Testis (tissue), 3 donors: ENCODE results near the gene C2orf66. TPM values are rescaled to one million over a fixed set of nuclear protein-coding genes. Genes with fewer than 3 reads are reported as not detected.

Experiments
- DNase-seq: peaks from one replicate; pipeline ENCODE4 v3.0.0-alpha.2; 2019
- H3K27ac ChIP-seq, 2 donors: fragments of 200-600 bp; sonication (generic); one replicate each; pipeline ENCODE4 v1.5.1; 2019
- H3K27me3 ChIP-seq: fragments of 200-600 bp; sonication (generic); one replicate; pipeline ENCODE4 v1.5.1; 2019
- H3K36me3 ChIP-seq: fragments of 200-600 bp; sonication (generic); one replicate; pipeline ENCODE4 v1.5.1; 2017; ENCODE audit warnings: low read depth; ENCODE audit errors: missing control alignments
- H3K4me1 ChIP-seq: fragments of 200-600 bp; sonication (generic); one replicate; pipeline ENCODE4 v1.5.1; 2019
- H3K4me3 ChIP-seq, 2 donors: fragments of 200-600 bp; sonication (generic); one replicate each; pipeline ENCODE4 v1.5.1; 2017 to 2019
- H3K9me3 ChIP-seq: fragments of 200-600 bp; sonication (generic); one replicate; pipeline ENCODE4 v1.5.1; 2017
- CTCF ChIP-seq, 3 experiments: fragments of 450-650 bp in 2 of 3; fragments of 200-600 bp in 1 of 3; sonication (generic) in 1 of 3; IDR thresholded peaks; one replicate each; pipeline ENCODE4 v1.5.1; 2016 to 2019; ENCODE audit warnings: antibody characterized with exemption in 3 of 3, mild to moderate bottlenecking in 2 of 3, moderate library complexity in 1 of 3
- POLR2A ChIP-seq: fragments of 450-650 bp; IDR thresholded peaks from one replicate; pipeline ENCODE4 v1.6.1; 2017; ENCODE audit warnings: antibody characterized with exemption, mild to moderate bottlenecking, moderate library complexity
- WGBS, 2 donors: methylation state at CpG; one replicate each; pipeline ENCODE4 v1.1.5; 2018; 5-methylcytosine and 5-hydroxymethylcytosine counted together
- intact Hi-C: fragments of 100-400 bp; cut with DNase I; formaldehyde crosslinking; loops from one replicate; pipeline ENCODE4 v1.15.1; 2023; ENCODE audit warnings: low total_unique reads
- polyA plus RNA-seq: library from polyadenylated mRNA; stranded (reverse); fragments of 350-450 nt; fragmentation: Illumina TruSeq; extraction: RNeasy Lipid Tissue Mini Kit (QIAGEN cat#74804); gene quantifications from one replicate; pipeline ENCODE4 v1.2.3, GENCODE V29; 2014; ENCODE audit warnings: low read depth, low replicate concordance; ENCODE audit not compliant: insufficient read depth
- total RNA-seq, 2 donors: library from RNA; depleted of rRNA; stranded (reverse); fragments of >200 nt; gene quantifications; one replicate each; pipeline ENCODE4 v1.2.3, GENCODE V29; 2016

The C2orf66 gene
- total and polyA plus RNA-seq, 3 donors from 2014 or later, result 0.87 to 1.2 TPM; not detected in 1

GRCh38 chr2:196808083-196808665, 981 bp downstream of the C2orf66 start:
- WGBS, 2 donors, result 57% methylated on average over 2 of the region's 2 CpGs
- no peaks in the 10 kb centered on the region for H3K27me3 ChIP-seq
- H3K4me3 ChIP-seq, result no peak overlapping the region
- H3K36me3 ChIP-seq, result no peaks in the 10 kb centered on the region
- no peaks in the 10 kb centered on the region for H3K9me3 ChIP-seq
- no peak overlapping the region for H3K27ac ChIP-seq
- no peaks in the 10 kb centered on the region for H3K4me1 ChIP-seq
- TF ChIP-seq POLR2A (no peak), CTCF (IDR thresholded peaks at IDR 0.05) (no peak)
- intact Hi-C loops, result no loop called here
- no peak for DNase-seq

GRCh38 chr2:196804381-196804780, 4.8 kb downstream of the C2orf66 start:
- TF ChIP-seq CTCF (IDR thresholded peaks at IDR 0.05) (no peak), POLR2A (no peak)
- no peak for DNase-seq
- Histone ChIP-seq H3K4me1 (no peaks in the 10 kb centered on the region), H3K36me3 (no peaks in the 10 kb centered on the region), H3K27ac (no peak overlapping the region), H3K27me3 (no peaks in the 10 kb centered on the region), H3K4me3 (no peak overlapping the region), H3K9me3 (no peaks in the 10 kb centered on the region)
- WGBS, 2 donors, result 63 to 78% methylated on average over 1 of the region's 1 CpG
- intact Hi-C loops, result no loop called here

GRCh38 chr2:196802401-196802800, 6.8 kb downstream of the C2orf66 start:
- Histone ChIP-seq H3K4me3 (no peak overlapping the region), H3K27me3 (no peaks in the 10 kb centered on the region), H3K36me3 (no peaks in the 10 kb centered on the region), H3K27ac (no peak overlapping the region), H3K9me3 (no peaks in the 10 kb centered on the region), H3K4me1 (no peaks in the 10 kb centered on the region)
- DNase-seq, result no peak
- intact Hi-C loops, result no loop called here
- WGBS, 2 donors, result 65 to 69% methylated on average over 2 of the region's 2 CpGs
- TF ChIP-seq POLR2A (no peak), CTCF (IDR thresholded peaks at IDR 0.05) (no peak)

- no peak for DNase-seq
- H3K36me3 ChIP-seq, result no peaks in the 10 kb centered on the region
- H3K4me3 ChIP-seq, result no peak overlapping the region
- WGBS, 2 donors, result 10 to 18% methylated on average over 2 of the region's 2 CpGs
- no peaks in the 10 kb centered on the region for H3K9me3 ChIP-seq
- TF ChIP-seq POLR2A (no peak), CTCF (IDR thresholded peaks at IDR 0.05) (no peak)
- no peaks in the 10 kb centered on the region for H3K27me3 ChIP-seq
- no peak overlapping the region for H3K27ac ChIP-seq
- H3K4me1 ChIP-seq, result no peaks in the 10 kb centered on the region
- intact Hi-C loops, result no loop called here
Observed at GRCh38 chr2:196801674-196802261, 7.4 kb downstream of the C2orf66 start.

- intact Hi-C loops, result no loop called here
- H3K9me3 ChIP-seq, result no peaks in the 10 kb centered on the region
- H3K27ac ChIP-seq, result peak overlapping the region; percentile 65 to 89
- WGBS, 2 donors, result 4% methylated on average over 10 of the region's 10 CpGs
- H3K4me3 ChIP-seq, result peak overlapping the region; percentile 75 to 86
- no peaks in the 10 kb centered on the region for H3K27me3 ChIP-seq
- no peak for DNase-seq
- no peaks in the 10 kb centered on the region for H3K36me3 ChIP-seq
- TF ChIP-seq CTCF (IDR thresholded peaks at IDR 0.05), result no peak
- no peak for TF ChIP-seq POLR2A
- no peaks in the 10 kb centered on the region for H3K4me1 ChIP-seq
Observed at GRCh38 chr2:196798980-196799379, 10.2 kb downstream of the C2orf66 start.
